Neural cell (in vitro differentiated cells): Measurements from ENCODE around the gene SDCCAG8.

Source experiments
- CTCF ChIP-seq: fragments of 450-650 bp; IDR thresholded peaks from 2 replicates; pipeline ENCODE4 v1.5.1; 2014; ENCODE audit warnings: antibody characterized with exemption, mild to moderate bottlenecking, moderate library complexity; ENCODE audit not compliant: poor library complexity, severe bottlenecking
- EP300 ChIP-seq: fragments of 450-650 bp; conservative IDR thresholded peaks from 2 replicates; pipeline ENCODE4 v1.6.1; 2014; ENCODE audit warnings: antibody characterized with exemption, mild to moderate bottlenecking, moderate library complexity; ENCODE audit not compliant: poor library complexity, severe bottlenecking
- EZH2 ChIP-seq: fragments of 200-600, 300-800 bp; shearing (Covaris generic), sonication (generic); IDR thresholded peaks from 2 replicates; pipeline ENCODE4 v1.6.1; 2014; ENCODE audit warnings: antibody characterized with exemption, low read length, borderline replicate concordance, mild to moderate bottlenecking; ENCODE audit not compliant: insufficient read depth, poor library complexity, severe bottlenecking
- POLR2AphosphoS5 ChIP-seq: IDR thresholded peaks from 2 replicates; pipeline ENCODE4 v1.6.1; 2012
- RAD21 ChIP-seq: fragments of 450-650 bp; conservative IDR thresholded peaks from 2 replicates; pipeline ENCODE4 v1.6.1; 2014; ENCODE audit warnings: antibody characterized with exemption, mild to moderate bottlenecking, moderate library complexity
- SMC3 ChIP-seq: fragments of 450-650 bp; conservative IDR thresholded peaks from 2 replicates; pipeline ENCODE4 v1.6.1; 2014; ENCODE audit warnings: antibody characterized with exemption, mild to moderate bottlenecking, moderate library complexity; ENCODE audit not compliant: poor library complexity
- TAF1 ChIP-seq: IDR thresholded peaks from 2 replicates; pipeline ENCODE4 v1.6.1; 2012; ENCODE audit warnings: low read depth
- TF ChIP-seq, protein P1 (sequence below): IDR thresholded peaks from 2 replicates; pipeline ENCODE4 v1.6.1; 2012; ENCODE audit warnings: borderline replicate concordance

DNA sequence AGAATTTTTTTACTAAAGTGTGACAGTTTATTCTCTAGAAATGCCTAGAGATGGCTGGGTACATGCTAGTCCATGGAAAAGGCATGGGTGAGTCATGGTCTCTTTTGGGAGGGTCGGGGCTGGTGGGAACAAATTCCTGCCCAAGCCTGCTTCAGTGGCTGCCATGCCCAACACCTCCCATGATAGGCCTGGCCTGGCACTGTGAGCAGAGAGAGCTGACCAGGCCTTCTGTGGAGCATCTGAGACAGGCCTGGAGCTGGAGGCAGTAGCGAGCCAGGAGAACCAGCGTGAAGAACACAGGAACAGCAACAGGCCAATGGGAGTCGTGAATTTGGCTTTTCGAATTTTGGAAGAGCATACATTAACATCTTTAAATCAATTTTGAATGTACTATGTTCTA is 209.2 kb downstream of the SDCCAG8 start:
- TF ChIP-seq SMC3 (no peak), CTCF (no peak), RAD21 (no peak), POLR2AphosphoS5 (no peak), EP300 (no peak), TAF1 (no peak), EZH2 (no peak)
- TF ChIP-seq, protein P1, sequence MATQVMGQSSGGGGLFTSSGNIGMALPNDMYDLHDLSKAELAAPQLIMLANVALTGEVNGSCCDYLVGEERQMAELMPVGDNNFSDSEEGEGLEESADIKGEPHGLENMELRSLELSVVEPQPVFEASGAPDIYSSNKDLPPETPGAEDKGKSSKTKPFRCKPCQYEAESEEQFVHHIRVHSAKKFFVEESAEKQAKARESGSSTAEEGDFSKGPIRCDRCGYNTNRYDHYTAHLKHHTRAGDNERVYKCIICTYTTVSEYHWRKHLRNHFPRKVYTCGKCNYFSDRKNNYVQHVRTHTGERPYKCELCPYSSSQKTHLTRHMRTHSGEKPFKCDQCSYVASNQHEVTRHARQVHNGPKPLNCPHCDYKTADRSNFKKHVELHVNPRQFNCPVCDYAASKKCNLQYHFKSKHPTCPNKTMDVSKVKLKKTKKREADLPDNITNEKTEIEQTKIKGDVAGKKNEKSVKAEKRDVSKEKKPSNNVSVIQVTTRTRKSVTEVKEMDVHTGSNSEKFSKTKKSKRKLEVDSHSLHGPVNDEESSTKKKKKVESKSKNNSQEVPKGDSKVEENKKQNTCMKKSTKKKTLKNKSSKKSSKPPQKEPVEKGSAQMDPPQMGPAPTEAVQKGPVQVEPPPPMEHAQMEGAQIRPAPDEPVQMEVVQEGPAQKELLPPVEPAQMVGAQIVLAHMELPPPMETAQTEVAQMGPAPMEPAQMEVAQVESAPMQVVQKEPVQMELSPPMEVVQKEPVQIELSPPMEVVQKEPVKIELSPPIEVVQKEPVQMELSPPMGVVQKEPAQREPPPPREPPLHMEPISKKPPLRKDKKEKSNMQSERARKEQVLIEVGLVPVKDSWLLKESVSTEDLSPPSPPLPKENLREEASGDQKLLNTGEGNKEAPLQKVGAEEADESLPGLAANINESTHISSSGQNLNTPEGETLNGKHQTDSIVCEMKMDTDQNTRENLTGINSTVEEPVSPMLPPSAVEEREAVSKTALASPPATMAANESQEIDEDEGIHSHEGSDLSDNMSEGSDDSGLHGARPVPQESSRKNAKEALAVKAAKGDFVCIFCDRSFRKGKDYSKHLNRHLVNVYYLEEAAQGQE: no peak
